Measurements from ENCODE around the gene EPAS1.

Gene EPAS1

DNA sequence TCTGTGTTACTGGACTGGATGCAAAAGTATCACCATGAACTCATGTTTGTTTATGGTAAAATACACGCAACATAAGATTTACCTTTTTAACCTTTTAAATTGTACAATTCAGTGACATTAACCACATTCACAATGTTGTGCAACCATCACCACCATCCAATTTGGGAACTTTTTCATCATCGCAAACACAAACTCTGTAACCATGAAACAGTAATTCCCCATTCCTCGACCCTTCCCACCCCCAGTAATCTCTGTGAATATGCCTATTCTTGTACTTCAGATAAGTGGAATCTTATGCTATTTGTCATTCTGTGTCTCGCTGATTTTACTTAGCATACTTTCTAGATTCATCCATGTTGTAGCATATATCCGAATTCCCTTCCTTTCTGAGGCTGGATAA is 31.1 kb upstream of the EPAS1 start:
- H3K9ac ChIP-seq (ENCODE audit: insufficient read length, low read depth) = no peak overlapping the region
- no peaks in the 10 kb centered on the region for H3K27me3 ChIP-seq (ENCODE audit: insufficient read depth, insufficient read length)
- no peaks in the 10 kb centered on the region for H3K9me3 ChIP-seq (ENCODE audit: insufficient read depth, low read length)
- TF ChIP-seq YY1 (IDR thresholded peaks at IDR 0.05; ENCODE audit: insufficient read depth, insufficient read length) (no peak), ZNF274 (IDR thresholded peaks at IDR 0.05; ENCODE audit: low read depth, low read length) (no peak)
- H3K4me1 ChIP-seq (ENCODE audit: insufficient read depth, insufficient read length) = peaks cover 2% of the 10 kb centered on the region
- H3K36me3 ChIP-seq (ENCODE audit: insufficient read depth, insufficient read length, low read length) = no peaks in the 10 kb centered on the region
- DNase-seq (ENCODE audit: low read depth, low spot score) = no peak
- H3K4me3 ChIP-seq (ENCODE audit: insufficient read length, low read depth) = no peak overlapping the region

DNA sequence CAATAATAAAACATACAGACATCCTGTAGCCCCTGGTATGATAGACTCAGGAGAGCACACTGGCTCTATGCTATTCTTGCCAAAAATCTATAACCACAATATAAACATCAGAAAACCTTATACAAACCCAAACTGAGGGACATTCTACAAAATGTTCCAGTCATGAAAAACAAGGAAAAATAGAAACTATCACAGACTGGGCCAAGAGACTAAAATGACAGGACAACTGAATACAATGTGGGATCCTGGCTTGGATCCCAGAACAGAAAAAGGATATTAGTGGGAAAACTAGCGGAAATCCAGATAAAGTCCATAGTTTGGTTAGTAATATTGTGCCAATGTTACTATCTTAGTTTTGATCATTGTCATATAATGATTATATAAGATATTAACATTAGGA is 29.6 kb upstream of the EPAS1 start:
- no peak overlapping the region for H3K9ac ChIP-seq (ENCODE audit: insufficient read length, low read depth)
- DNase-seq (ENCODE audit: low read depth, low spot score) = no peak
- H3K4me3 ChIP-seq (ENCODE audit: insufficient read length, low read depth) = no peak overlapping the region
- TF ChIP-seq YY1 (IDR thresholded peaks at IDR 0.05; ENCODE audit: insufficient read depth, insufficient read length) (no peak), ZNF274 (IDR thresholded peaks at IDR 0.05; ENCODE audit: low read depth, low read length) (no peak), SUZ12 (IDR thresholded peaks at IDR 0.05; ENCODE audit: extremely low read depth, insufficient read depth, insufficient read length) (no peak)
- no peaks in the 10 kb centered on the region for H3K36me3 ChIP-seq (ENCODE audit: insufficient read depth, insufficient read length, low read length)
- no peaks in the 10 kb centered on the region for H3K9me3 ChIP-seq (ENCODE audit: insufficient read depth, low read length)
- H3K27me3 ChIP-seq (ENCODE audit: insufficient read depth, insufficient read length) = no peaks in the 10 kb centered on the region
- peaks cover 2% of the 10 kb centered on the region for H3K4me1 ChIP-seq (ENCODE audit: insufficient read depth, insufficient read length)

DNA sequence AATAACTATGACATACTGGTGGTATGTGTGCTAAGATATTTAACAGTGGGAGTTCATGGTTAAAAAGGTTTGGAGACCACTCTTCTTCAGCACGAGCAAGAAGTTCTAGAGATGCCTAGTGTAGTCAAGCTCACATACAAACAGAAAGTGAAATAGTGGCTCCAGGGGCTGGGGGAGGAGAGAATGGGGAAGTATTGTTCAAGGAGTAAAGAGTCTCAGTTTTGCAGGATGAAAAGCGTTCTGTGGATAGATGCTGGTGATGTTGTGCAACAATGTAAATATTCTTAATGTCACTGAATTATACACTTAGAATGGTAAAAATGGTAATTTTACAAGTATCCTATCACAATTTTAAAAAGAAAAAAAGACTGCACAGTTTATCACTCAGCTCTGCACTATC is 29.0 kb upstream of the EPAS1 start:
- no peak for DNase-seq (ENCODE audit: low read depth, low spot score)
- Histone ChIP-seq H3K27me3 (ENCODE audit: insufficient read depth, insufficient read length) (no peaks in the 10 kb centered on the region), H3K9ac (ENCODE audit: insufficient read length, low read depth) (no peak overlapping the region), H3K4me1 (ENCODE audit: insufficient read depth, insufficient read length) (peaks cover 2% of the 10 kb centered on the region), H3K4me3 (ENCODE audit: insufficient read length, low read depth) (no peak overlapping the region), H3K9me3 (ENCODE audit: insufficient read depth, low read length) (no peaks in the 10 kb centered on the region), H3K36me3 (ENCODE audit: insufficient read depth, insufficient read length, low read length) (no peaks in the 10 kb centered on the region)
- no peak for TF ChIP-seq ZNF274 (IDR thresholded peaks at IDR 0.05; ENCODE audit: low read depth, low read length)
- TF ChIP-seq SUZ12 (IDR thresholded peaks at IDR 0.05; ENCODE audit: extremely low read depth, insufficient read depth, insufficient read length) = no peak
- TF ChIP-seq YY1 (IDR thresholded peaks at IDR 0.05; ENCODE audit: insufficient read depth, insufficient read length) = no peak

DNA sequence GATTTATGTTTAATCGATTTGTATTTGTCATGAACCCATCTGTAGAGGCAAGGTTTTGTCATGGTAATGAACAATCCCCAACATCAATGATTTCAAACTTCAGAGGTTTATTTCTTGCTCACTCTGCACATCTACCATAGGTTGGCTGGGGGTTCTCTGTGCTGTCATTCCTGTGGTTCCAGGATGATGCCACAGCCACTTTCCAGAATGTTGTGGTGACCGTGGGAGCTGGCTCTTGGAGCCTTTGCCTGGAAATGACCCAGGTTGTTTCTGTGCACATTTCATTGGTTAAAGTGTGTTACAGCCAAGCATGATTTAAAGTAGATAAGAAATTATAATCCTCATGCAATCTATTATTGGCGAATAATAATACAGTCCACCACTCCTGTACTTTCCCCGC is 28.2 kb upstream of the EPAS1 start:
- Histone ChIP-seq H3K4me1 (ENCODE audit: insufficient read depth, insufficient read length) (peaks cover 2% of the 10 kb centered on the region), H3K36me3 (ENCODE audit: insufficient read depth, insufficient read length, low read length) (no peaks in the 10 kb centered on the region), H3K27me3 (ENCODE audit: insufficient read depth, insufficient read length) (no peaks in the 10 kb centered on the region), H3K4me3 (ENCODE audit: insufficient read length, low read depth) (no peak overlapping the region), H3K9me3 (ENCODE audit: insufficient read depth, low read length) (no peaks in the 10 kb centered on the region), H3K9ac (ENCODE audit: insufficient read length, low read depth) (no peak overlapping the region)
- TF ChIP-seq YY1 (IDR thresholded peaks at IDR 0.05; ENCODE audit: insufficient read depth, insufficient read length) = no peak
- TF ChIP-seq SUZ12 (IDR thresholded peaks at IDR 0.05; ENCODE audit: extremely low read depth, insufficient read depth, insufficient read length) = no peak
- no peak for TF ChIP-seq ZNF274 (IDR thresholded peaks at IDR 0.05; ENCODE audit: low read depth, low read length)
- DNase-seq (ENCODE audit: low read depth, low spot score) = no peak

DNA sequence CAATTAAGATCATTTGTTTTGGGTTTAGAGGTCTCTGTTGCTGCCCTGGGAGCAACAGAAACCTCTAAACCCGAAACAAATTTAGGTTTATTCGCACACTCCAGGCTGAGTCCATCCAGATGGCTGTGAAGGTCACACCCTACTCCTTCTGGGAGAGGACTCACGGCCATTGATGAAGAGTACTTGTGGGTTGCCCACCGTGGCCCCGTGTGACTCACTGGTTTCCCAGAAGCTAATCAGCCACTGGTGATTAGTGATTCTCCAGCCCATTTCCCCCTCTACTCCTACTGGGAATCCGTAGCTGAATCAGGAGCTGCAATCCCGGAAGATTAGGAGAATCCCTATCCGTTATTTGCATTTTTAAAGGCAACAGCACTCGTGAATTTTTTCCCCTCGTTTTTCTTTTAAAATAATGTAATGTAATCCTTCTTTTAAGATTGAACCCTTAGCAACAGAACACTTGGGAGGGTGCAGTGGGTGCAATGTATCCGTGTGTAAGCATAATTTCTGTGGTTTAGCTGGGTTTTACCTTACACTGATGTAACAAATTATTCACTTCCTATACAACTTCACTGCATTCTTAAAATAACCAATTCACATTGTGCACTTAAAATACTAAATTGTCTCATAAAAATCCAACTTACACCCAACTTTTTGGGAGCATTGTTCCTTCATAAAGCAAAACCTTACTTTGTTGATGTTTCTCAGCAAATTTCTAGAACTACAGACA is 27.5 kb upstream of the EPAS1 start:
- Histone ChIP-seq H3K9ac (ENCODE audit: insufficient read length, low read depth) (no peak overlapping the region), H3K27me3 (ENCODE audit: insufficient read depth, insufficient read length) (no peaks in the 10 kb centered on the region), H3K9me3 (ENCODE audit: insufficient read depth, low read length) (no peaks in the 10 kb centered on the region), H3K36me3 (ENCODE audit: insufficient read depth, insufficient read length, low read length) (no peaks in the 10 kb centered on the region), H3K4me3 (ENCODE audit: insufficient read length, low read depth) (no peak overlapping the region), H3K4me1 (ENCODE audit: insufficient read depth, insufficient read length) (peaks cover 2% of the 10 kb centered on the region)
- TF ChIP-seq SUZ12 (IDR thresholded peaks at IDR 0.05; ENCODE audit: extremely low read depth, insufficient read depth, insufficient read length) (no peak), ZNF274 (IDR thresholded peaks at IDR 0.05; ENCODE audit: low read depth, low read length) (no peak), YY1 (IDR thresholded peaks at IDR 0.05; ENCODE audit: insufficient read depth, insufficient read length) (no peak)
- no peak for DNase-seq (ENCODE audit: low read depth, low spot score)

DNA sequence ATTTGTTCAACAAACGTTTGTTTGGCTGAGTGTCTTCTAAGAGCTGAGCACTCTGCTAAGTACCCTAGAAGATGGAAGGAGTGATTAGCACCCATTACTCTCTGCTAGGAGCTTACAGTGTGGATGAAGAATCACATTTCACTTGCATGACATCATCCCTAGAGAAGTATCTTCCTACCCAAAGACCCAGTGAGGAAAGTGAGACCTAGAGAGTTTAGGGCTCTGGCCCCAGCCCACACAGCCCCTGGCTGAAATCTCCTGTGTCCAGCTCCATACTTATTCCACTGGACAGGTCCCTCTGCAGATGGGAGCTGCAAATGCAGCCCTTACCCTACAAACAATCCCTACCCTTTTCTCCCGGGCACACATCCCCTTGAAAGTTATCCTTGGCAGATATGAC is 26.8 kb upstream of the EPAS1 start:
- H3K4me1 ChIP-seq (ENCODE audit: insufficient read depth, insufficient read length) = peaks cover 2% of the 10 kb centered on the region
- no peak overlapping the region for H3K9ac ChIP-seq (ENCODE audit: insufficient read length, low read depth)
- no peak for TF ChIP-seq SUZ12 (IDR thresholded peaks at IDR 0.05; ENCODE audit: extremely low read depth, insufficient read depth, insufficient read length)
- no peak for TF ChIP-seq YY1 (IDR thresholded peaks at IDR 0.05; ENCODE audit: insufficient read depth, insufficient read length)
- no peak for TF ChIP-seq ZNF274 (IDR thresholded peaks at IDR 0.05; ENCODE audit: low read depth, low read length)
- H3K36me3 ChIP-seq (ENCODE audit: insufficient read depth, insufficient read length, low read length) = no peaks in the 10 kb centered on the region
- peak; percentile 20 for DNase-seq (ENCODE audit: low read depth, low spot score)
- no peaks in the 10 kb centered on the region for H3K9me3 ChIP-seq (ENCODE audit: insufficient read depth, low read length)
- no peak overlapping the region for H3K4me3 ChIP-seq (ENCODE audit: insufficient read length, low read depth)
- H3K27me3 ChIP-seq (ENCODE audit: insufficient read depth, insufficient read length) = no peaks in the 10 kb centered on the region

DNA sequence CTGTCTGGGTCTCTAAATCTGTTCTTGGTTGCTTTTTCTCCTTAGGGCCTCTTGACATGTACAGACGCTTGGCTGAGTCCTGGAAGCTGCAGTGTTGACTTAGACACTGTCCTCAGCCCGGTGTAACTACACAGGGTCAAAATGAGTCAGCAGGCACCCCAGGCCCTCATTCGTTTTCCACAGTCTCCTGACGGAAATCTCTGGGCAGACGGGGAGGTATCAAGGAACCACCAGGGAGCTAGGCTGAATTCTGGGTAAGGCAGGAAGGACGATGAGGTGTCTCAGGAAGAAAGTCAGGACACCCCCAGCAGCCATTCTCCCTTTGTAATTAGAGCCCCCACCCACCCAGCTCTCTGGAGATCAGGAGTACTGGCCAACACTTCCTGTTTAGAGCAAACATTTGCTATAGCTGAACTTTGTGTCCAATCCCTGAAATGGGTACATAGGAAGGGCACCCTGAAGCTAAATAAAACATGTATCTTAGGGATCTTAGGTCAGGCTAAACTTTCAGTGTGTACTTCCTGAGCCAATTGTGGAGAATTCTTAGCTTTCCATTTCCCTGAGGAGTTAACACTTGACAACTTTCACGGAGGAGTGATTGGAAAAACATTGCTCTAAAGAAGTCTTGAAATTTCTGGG is 23.9 kb upstream of the EPAS1 start:
- Histone ChIP-seq H3K9me3 (ENCODE audit: insufficient read depth, low read length) (no peaks in the 10 kb centered on the region), H3K9ac (ENCODE audit: insufficient read length, low read depth) (no peak overlapping the region), H3K27me3 (ENCODE audit: insufficient read depth, insufficient read length) (no peaks in the 10 kb centered on the region), H3K4me1 (ENCODE audit: insufficient read depth, insufficient read length) (peaks cover 2% of the 10 kb centered on the region), H3K4me3 (ENCODE audit: insufficient read length, low read depth) (no peak overlapping the region), H3K36me3 (ENCODE audit: insufficient read depth, insufficient read length, low read length) (no peaks in the 10 kb centered on the region)
- TF ChIP-seq SUZ12 (IDR thresholded peaks at IDR 0.05; ENCODE audit: extremely low read depth, insufficient read depth, insufficient read length) (no peak), YY1 (IDR thresholded peaks at IDR 0.05; ENCODE audit: insufficient read depth, insufficient read length) (no peak)
- DNase-seq (ENCODE audit: low read depth, low spot score) = no peak
